Right atrium auricular region (tissue), 2 donors: ENCODE results near the gene NEK6. TPM values are rescaled to one million over a fixed set of nuclear protein-coding genes. Genes with fewer than 3 reads are reported as not detected.

Experiments used
- DNase-seq: peaks from one replicate; pipeline ENCODE4 v3.0.0-alpha.2; 2019; ENCODE audit warnings: low spot score
- H3K27ac ChIP-seq, 2 donors: fragments of 200-600 bp; sonication (generic); 1 replicate in 1 of 2; 2 replicates in 1 of 2; pipeline ENCODE4 v1.5.1; 2016 to 2019
- H3K27me3 ChIP-seq, 2 donors: fragments of 200-600 bp; sonication (generic); one replicate each; pipeline versions ENCODE4 v1.5.1 to v1.6.0; 2017 to 2019
- H3K36me3 ChIP-seq: fragments of 200-600 bp; sonication (generic); one replicate; pipeline ENCODE4 v1.5.1; 2016
- H3K4me1 ChIP-seq, 2 donors: fragments of 200-600 bp; sonication (generic); one replicate each; pipeline versions ENCODE4 v1.5.1 to v1.6.0; 2017 to 2019
- H3K4me3 ChIP-seq, 2 donors: fragments of 200-600 bp; sonication (generic); 1 replicate in 1 of 2; 2 replicates in 1 of 2; pipeline ENCODE4 v1.5.1; 2017 to 2019; ENCODE audit warnings: mild to moderate bottlenecking in 1 of 2, moderate library complexity in 1 of 2
- H3K9me3 ChIP-seq, 2 donors: fragments of 200-600 bp; sonication (generic); one replicate each; pipeline ENCODE4 v1.5.1; 2019
- CTCF ChIP-seq, 2 donors: fragments of 200-600 bp; sonication (generic); IDR thresholded peaks; one replicate each; pipeline ENCODE4 v1.5.1; 2019; ENCODE audit warnings: antibody characterized with exemption in 2 of 2
- total RNA-seq, 2 donors: library from RNA; depleted of rRNA; stranded (reverse); fragments of >200 nt; gene quantifications; one replicate each; pipeline ENCODE4 v1.1.0, GENCODE V29; 2016

Gene NEK6
- total RNA-seq, 2 donors from 2014 or later = 9.2 to 9.7 TPM

GRCh38 chr9:124260769-124261603 is 3.2 kb downstream of the NEK6 start:
- DNase-seq = no peak
- no peaks in the 10 kb centered on the region for H3K36me3 ChIP-seq
- no peak overlapping the region for H3K4me3 ChIP-seq
- no peak for TF ChIP-seq CTCF (IDR thresholded peaks at IDR 0.05)
- peak overlapping the region; percentile 81 to 84 for H3K27ac ChIP-seq
- H3K27me3 ChIP-seq = no peaks in the 10 kb centered on the region
- H3K4me1 ChIP-seq = peaks cover 0 to 63% of the 10 kb centered on the region in 2 donors
- H3K9me3 ChIP-seq = no peaks in the 10 kb centered on the region

- no peak for TF ChIP-seq CTCF (IDR thresholded peaks at IDR 0.05)
- no peaks in the 10 kb centered on the region for H3K36me3 ChIP-seq
- H3K9me3 ChIP-seq = no peaks in the 10 kb centered on the region
- no peak for DNase-seq
- peak overlapping the region; percentile 81 to 84 for H3K27ac ChIP-seq
- H3K27me3 ChIP-seq = no peaks in the 10 kb centered on the region
- peaks cover 0 to 72% of the 10 kb centered on the region in 2 donors for H3K4me1 ChIP-seq
- H3K4me3 ChIP-seq = no peak overlapping the region
Measured at GRCh38 chr9:124261736-124262648, 4.2 kb downstream of the NEK6 start.

GRCh38 chr9:124262649-124262972 is 4.9 kb downstream of the NEK6 start:
- H3K27ac ChIP-seq = peak overlapping the region; percentile 23 to 81
- H3K4me3 ChIP-seq = no peak overlapping the region
- no peaks in the 10 kb centered on the region for H3K27me3 ChIP-seq
- H3K9me3 ChIP-seq = no peaks in the 10 kb centered on the region
- peaks cover 0 to 78% of the 10 kb centered on the region in 2 donors for H3K4me1 ChIP-seq
- no peak for TF ChIP-seq CTCF (IDR thresholded peaks at IDR 0.05)
- H3K36me3 ChIP-seq = no peaks in the 10 kb centered on the region
- DNase-seq = no peak

- Histone ChIP-seq H3K4me3 (no peak overlapping the region), H3K4me1 (peaks cover 0 to 84% of the 10 kb centered on the region in 2 donors)
Measured at GRCh38 chr9:124263213-124263612, 5.5 kb downstream of the NEK6 start.

More at GRCh38 chr9:124263213-124263612, 5.5 kb downstream of the NEK6 start:
- no peak for TF ChIP-seq CTCF (IDR thresholded peaks at IDR 0.05)
- no peaks in the 10 kb centered on the region for H3K9me3 ChIP-seq
- no peaks in the 10 kb centered on the region for H3K27me3 ChIP-seq
- no peaks in the 10 kb centered on the region for H3K36me3 ChIP-seq
- no peak overlapping the region for H3K27ac ChIP-seq
- no peak for DNase-seq
